CD4-positive, CD25-positive, alpha-beta regulatory T cell (primary cell): ENCODE results near the gene DMTF1. TPM values are rescaled to one million over a fixed set of nuclear protein-coding genes. Genes with fewer than 3 reads are reported as not detected.
A peak's percentile ranks its signal among the peaks of the same experiment; 100 is the strongest.

Experiments
- ATAC-seq, 2 donors: fragments of 150-1000 bp; cut with Tn5 transposase; one replicate each; pipeline ENCODE4 v1.10.0; 2021; ENCODE audit warnings: low read depth in 2 of 2, moderate number of reproducible peaks in 2 of 2, moderate library complexity in 1 of 2
- DNase-seq, 3 donors: peaks; one replicate each; pipeline versions ENCODE4 v3.0.0 to v3.0.0-alpha.2; 2012 to 2022; ENCODE audit warnings: mixed read lengths in 1 of 3
- H3K27ac ChIP-seq: one replicate; pipeline ENCODE4 v1.7.0; 2013; ENCODE audit warnings: mild to moderate bottlenecking, low read length; ENCODE audit not compliant: insufficient read depth, poor library complexity, severe bottlenecking
- H3K27me3 ChIP-seq: one replicate; pipeline ENCODE4 v1.7.0; 2013; ENCODE audit warnings: low read length; ENCODE audit not compliant: control insufficient read depth, insufficient read depth
- H3K36me3 ChIP-seq: one replicate; pipeline ENCODE4 v1.7.0; 2013; ENCODE audit warnings: mild to moderate bottlenecking, low read length, moderate library complexity; ENCODE audit not compliant: control insufficient read depth, insufficient read depth
- H3K4me1 ChIP-seq: 2 replicates; pipeline ENCODE4 v1.7.0; 2013; ENCODE audit warnings: mild to moderate bottlenecking, low read length; ENCODE audit not compliant: insufficient read depth, control insufficient read depth, poor library complexity, severe bottlenecking
- H3K4me3 ChIP-seq: one replicate; pipeline ENCODE4 v1.7.0; 2013; ENCODE audit warnings: low read depth, mild to moderate bottlenecking, low read length, moderate library complexity
- H3K9me3 ChIP-seq, 2 experiments: 1 replicate in 1 of 2; 2 replicates in 1 of 2; pipeline ENCODE4 v1.7.0; 2013; ENCODE audit warnings: low read length in 2 of 2, mild to moderate bottlenecking in 1 of 2, moderate library complexity in 1 of 2; ENCODE audit not compliant: control insufficient read depth in 2 of 2
- H3K27ac Mint-ChIP-seq, 3 donors: one replicate each; pipeline ENCODE4 v1.8.0; 2020 to 2022; ENCODE audit warnings: mild to moderate bottlenecking in 3 of 3, mixed read lengths in 3 of 3, moderate library complexity in 2 of 3
- H3K27me3 Mint-ChIP-seq: one replicate; pipeline ENCODE4 v1.8.0; 2022; ENCODE audit warnings: mild to moderate bottlenecking, mixed read lengths
- H3K36me3 Mint-ChIP-seq: one replicate; pipeline ENCODE4 v1.8.0; 2020; ENCODE audit warnings: mixed read lengths
- H3K4me1 Mint-ChIP-seq, 4 donors: one replicate each; pipeline ENCODE4 v1.8.0; 2020 to 2022; ENCODE audit warnings: mixed read lengths in 4 of 4, mild to moderate bottlenecking in 1 of 4
- H3K4me3 Mint-ChIP-seq, 4 donors: one replicate each; pipeline ENCODE4 v1.8.0; 2020 to 2022; ENCODE audit warnings: mild to moderate bottlenecking in 4 of 4, mixed read lengths in 4 of 4, moderate library complexity in 3 of 4
- H3K9me3 Mint-ChIP-seq, 7 donors: one replicate each; pipeline ENCODE4 v1.8.0; 2020 to 2022; ENCODE audit warnings: mixed read lengths in 7 of 7, mild to moderate bottlenecking in 3 of 7, moderate library complexity in 2 of 7
- polyA plus RNA-seq, 4 donors: library from polyadenylated mRNA; unstranded; fragments of 300-500 nt; fragmentation: Illumina TruSeq; gene quantifications; one replicate each; pipeline ENCODE4 v1.2.3, GENCODE V29; 2021
- total RNA-seq: library from RNA; stranded (reverse); gene quantifications from one replicate; pipeline ENCODE4 v1.2.3, GENCODE V29; 2022

Gene DMTF1
- total and polyA plus RNA-seq, 5 donors from 2014 or later = 27.9 to 167 (median 32.5) TPM

- Mint-ChIP-seq H3K4me1 (peaks cover 23 to 51% (median 40%) of the 10 kb centered on the region in 4 donors), H3K27me3 (peaks cover 7% of the 10 kb centered on the region)
These were observed 66.7 kb downstream of the DMTF1 start for GRCh38 chr7:87218796-87219544.

GRCh38 chr7:87219545-87220025 lies 67.3 kb downstream of the DMTF1 start, which contains the start of gene TMEM243:
TMEM243 (minus strand) TSS chr7:87219732; CDS start chr7:87219503, 229 bp downstream.
- Histone ChIP-seq H3K9me3 (no peaks in the 10 kb centered on the region), H3K4me3 (peak within 1 kb of the TSS; percentile 99), H3K4me1 (peaks cover 53% of the 10 kb centered on the region), H3K27me3 (peaks cover 5% of the 10 kb centered on the region), H3K36me3 (no peaks in the 10 kb centered on the region), H3K27ac (peak within 1 kb of the TSS; percentile 93)
- Mint-ChIP-seq H3K9me3 (peaks cover 0 to 2% (median 0%) of the 10 kb centered on the region in 7 donors), H3K4me1 (peaks cover 18 to 45% (median 34%) of the 10 kb centered on the region in 4 donors), H3K27ac (peak within 1 kb of the TSS; percentile 98 to 99 (median 99)), H3K36me3 (no peaks in the 10 kb centered on the region), H3K27me3 (peaks cover 7% of the 10 kb centered on the region), H3K4me3 (peak within 1 kb of the TSS in 3 of 4 donors; percentile 99 to 100 (median 99))
- DNase-seq (peak; percentile 80 to 92 (median 86)), ATAC-seq (peak; percentile 77 to 81)

More at GRCh38 chr7:87218796-87219544, 66.7 kb downstream of the DMTF1 start:
- Mint-ChIP-seq H3K9me3 (peaks cover 0 to 2% (median 0%) of the 10 kb centered on the region in 7 donors), H3K4me3 (peak overlapping the region in 3 of 4 donors; percentile 99 to 100 (median 99)), H3K27ac (peak overlapping the region; percentile 98 to 99 (median 99)), H3K36me3 (peaks cover 3% of the 10 kb centered on the region)
- Histone ChIP-seq H3K9me3 (no peaks in the 10 kb centered on the region), H3K27me3 (peaks cover 3% of the 10 kb centered on the region), H3K27ac (peak overlapping the region; percentile 93), H3K4me1 (peaks cover 59% of the 10 kb centered on the region), H3K4me3 (peak overlapping the region; percentile 99), H3K36me3 (no peaks in the 10 kb centered on the region)
- ATAC-seq (peak; percentile 2 to 7), DNase-seq (peak; percentile 38 to 60 (median 47))

GRCh38 chr7:87220026-87220733 lies 67.9 kb downstream of the DMTF1 start:
- peaks cover 0 to 2% (median 0%) of the 10 kb centered on the region in 7 donors for H3K9me3 Mint-ChIP-seq
- peak; percentile 77 to 88 (median 84) for DNase-seq
- H3K36me3 Mint-ChIP-seq = no peaks in the 10 kb centered on the region
- peaks cover 7% of the 10 kb centered on the region for H3K27me3 Mint-ChIP-seq
- Histone ChIP-seq H3K27me3 (peaks cover 5% of the 10 kb centered on the region), H3K4me1 (peaks cover 47% of the 10 kb centered on the region), H3K4me3 (peak overlapping the region; percentile 99), H3K9me3 (no peaks in the 10 kb centered on the region), H3K36me3 (no peaks in the 10 kb centered on the region), H3K27ac (peak overlapping the region; percentile 93)
- H3K4me1 Mint-ChIP-seq = peaks cover 18 to 41% (median 30%) of the 10 kb centered on the region in 4 donors
- peak; percentile 68 to 70 for ATAC-seq
- peak overlapping the region; percentile 98 to 99 (median 99) for H3K27ac Mint-ChIP-seq
- peak overlapping the region in 3 of 4 donors; percentile 99 to 100 (median 99) for H3K4me3 Mint-ChIP-seq

DNA sequence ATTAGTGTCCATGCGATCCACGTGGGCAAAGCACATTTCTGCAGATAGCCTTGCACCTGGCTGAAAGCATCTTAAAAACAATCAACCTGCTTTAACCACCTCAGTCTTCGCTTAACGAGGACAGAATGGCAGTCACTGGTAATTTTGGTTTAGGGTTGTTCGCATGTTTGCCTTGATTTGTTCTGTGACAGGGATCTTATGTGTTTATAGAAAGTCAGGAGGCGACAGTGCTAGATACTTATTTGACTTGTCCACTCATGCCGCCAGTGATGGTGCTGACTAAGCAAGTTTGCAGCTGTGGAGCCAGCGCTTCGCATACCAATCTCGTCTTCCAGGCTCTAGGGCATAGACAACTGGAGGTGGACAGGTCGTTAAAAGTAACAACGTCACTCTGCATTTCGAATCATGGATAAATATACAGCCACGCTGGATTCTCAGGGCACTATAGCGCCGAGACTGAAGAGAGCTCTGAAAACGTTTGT lies 68.5 kb downstream of the DMTF1 start:
- H3K4me1 Mint-ChIP-seq = peaks cover 18 to 37% (median 26%) of the 10 kb centered on the region in 4 donors
- DNase-seq (no peak), ATAC-seq (no peak)
- Histone ChIP-seq H3K36me3 (no peaks in the 10 kb centered on the region), H3K4me1 (peaks cover 41% of the 10 kb centered on the region), H3K9me3 (no peaks in the 10 kb centered on the region), H3K27ac (peak overlapping the region; percentile 93), H3K4me3 (peak overlapping the region; percentile 81), H3K27me3 (peaks cover 5% of the 10 kb centered on the region)
- H3K27me3 Mint-ChIP-seq = peaks cover 10% of the 10 kb centered on the region
- H3K27ac Mint-ChIP-seq = peak overlapping the region in 2 of 3 donors; percentile 93 to 98
- peaks cover 0 to 2% (median 0%) of the 10 kb centered on the region in 7 donors for H3K9me3 Mint-ChIP-seq
- peak overlapping the region in 3 of 4 donors; percentile 99 to 100 (median 99) for H3K4me3 Mint-ChIP-seq
- H3K36me3 Mint-ChIP-seq = no peaks in the 10 kb centered on the region

- Histone ChIP-seq H3K27me3 (peaks cover 5% of the 10 kb centered on the region), H3K4me1 (peaks cover 12% of the 10 kb centered on the region), H3K4me3 (no peak overlapping the region), H3K9me3 (no peaks in the 10 kb centered on the region), H3K27ac (no peak overlapping the region), H3K36me3 (no peaks in the 10 kb centered on the region)
- H3K9me3 Mint-ChIP-seq = peaks cover 0 to 2% (median 0%) of the 10 kb centered on the region in 7 donors
- DNase-seq (no peak), ATAC-seq (no peak)
- H3K27me3 Mint-ChIP-seq = peaks cover 21% of the 10 kb centered on the region
- H3K36me3 Mint-ChIP-seq = no peaks in the 10 kb centered on the region
- no peak overlapping the region for H3K27ac Mint-ChIP-seq
- peaks cover 2 to 13% (median 9%) of the 10 kb centered on the region in 4 donors for H3K4me1 Mint-ChIP-seq
- no peak overlapping the region for H3K4me3 Mint-ChIP-seq
These were observed 71.4 kb downstream of the DMTF1 start for GRCh38 chr7:87223666-87224065.

- peak overlapping the region in 1 of 3 donors; percentile 4 for H3K27ac Mint-ChIP-seq
These were observed 73.4 kb downstream of the DMTF1 start for GRCh38 chr7:87225696-87226095.

DNA sequence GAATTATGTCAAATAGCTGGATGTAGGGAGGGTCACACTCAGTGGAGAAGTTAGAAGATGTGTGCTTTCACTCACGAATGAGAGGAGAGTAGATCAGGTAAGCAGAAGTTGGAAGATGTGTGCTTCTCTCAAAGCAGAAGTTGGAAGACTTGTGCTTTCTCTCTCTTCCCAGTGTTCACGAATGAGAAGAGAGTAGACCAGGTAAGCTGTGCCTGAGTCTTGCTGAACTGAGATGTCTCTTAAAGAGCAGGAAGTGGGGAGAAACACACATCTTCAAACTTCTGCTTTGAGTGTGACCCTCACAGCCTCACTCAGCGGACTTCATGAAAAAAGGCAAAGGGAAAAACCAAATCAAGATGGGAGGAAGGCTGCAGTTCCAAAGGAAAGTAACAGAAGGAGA lies 74.2 kb downstream of the DMTF1 start:
- Histone ChIP-seq H3K9me3 (no peaks in the 10 kb centered on the region), H3K36me3 (no peaks in the 10 kb centered on the region), H3K27me3 (peaks cover 5% of the 10 kb centered on the region), H3K27ac (no peak overlapping the region), H3K4me1 (no peaks in the 10 kb centered on the region), H3K4me3 (no peak overlapping the region)
- no peak for DNase-seq
- no peak overlapping the region for H3K4me3 Mint-ChIP-seq
- peaks cover 13% of the 10 kb centered on the region for H3K27me3 Mint-ChIP-seq
- H3K27ac Mint-ChIP-seq = no peak overlapping the region
- no peaks in the 10 kb centered on the region for H3K36me3 Mint-ChIP-seq
- no peaks in the 10 kb centered on the region for H3K9me3 Mint-ChIP-seq
- no peak for ATAC-seq
- H3K4me1 Mint-ChIP-seq = peaks cover 0 to 3% (median 0%) of the 10 kb centered on the region in 4 donors

More at GRCh38 chr7:87225696-87226095, 73.4 kb downstream of the DMTF1 start:
- no peak overlapping the region for H3K4me3 Mint-ChIP-seq
- no peak overlapping the region for H3K27ac ChIP-seq
- H3K36me3 Mint-ChIP-seq = no peaks in the 10 kb centered on the region
- no peak for ATAC-seq
- H3K9me3 ChIP-seq = no peaks in the 10 kb centered on the region
- no peaks in the 10 kb centered on the region for H3K36me3 ChIP-seq
- peaks cover 0 to 10% (median 5%) of the 10 kb centered on the region in 4 donors for H3K4me1 Mint-ChIP-seq
- no peaks in the 10 kb centered on the region for H3K9me3 Mint-ChIP-seq
- H3K27me3 ChIP-seq = peaks cover 5% of the 10 kb centered on the region
- no peak overlapping the region for H3K4me3 ChIP-seq
- DNase-seq = no peak
- peaks cover 17% of the 10 kb centered on the region for H3K27me3 Mint-ChIP-seq
- H3K4me1 ChIP-seq = peaks cover 3% of the 10 kb centered on the region
